SKM-1 (cell line): Measurements from ENCODE around the gene IL18RAP.

Source experiments
- DNase-seq: peaks from one replicate; lab custom pipeline; 2025; ENCODE audit not compliant: unreplicated experiment; lab: John Stamatoyannopoulos, UW

The IL18RAP gene

GRCh38 chr2:102492006-102492405 is 69.0 kb downstream of the IL18RAP start:
- DNase-seq = no peak

- DNase-seq = no peak
Observed at GRCh38 chr2:102494570-102494969, 71.6 kb downstream of the IL18RAP start.

DNA sequence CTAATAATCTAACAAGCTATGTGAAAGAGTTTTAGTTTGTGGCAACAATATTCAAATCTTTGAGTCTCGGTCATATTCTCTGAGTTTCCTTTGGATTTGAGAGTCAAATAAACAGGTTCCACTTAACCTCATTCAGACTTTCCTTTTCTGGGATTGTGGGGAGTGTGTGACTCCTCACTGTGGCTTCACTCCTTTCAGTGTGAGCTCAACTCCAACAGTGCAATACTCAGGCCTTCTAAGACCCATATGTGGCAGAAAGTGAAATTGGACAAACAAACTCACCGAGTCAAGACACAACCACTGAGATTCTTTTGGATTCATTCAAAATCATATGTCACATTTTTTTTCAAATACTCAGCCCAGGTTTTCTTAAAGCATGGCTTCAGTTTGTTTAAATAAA is 75.5 kb downstream of the IL18RAP start:
- DNase-seq = no peak

- no peak for DNase-seq
Observed at GRCh38 chr2:102499558-102499957, 76.6 kb downstream of the IL18RAP start.
